Measurements from ENCODE around the gene SLC25A21. TPM values are rescaled to one million over a fixed set of nuclear protein-coding genes. Genes with fewer than 3 reads are reported as not detected.

The SLC25A21 gene
- total RNA-seq, 1 donor from 2014 or later: 0.91 TPM

- TF ChIP-seq, protein P1, sequence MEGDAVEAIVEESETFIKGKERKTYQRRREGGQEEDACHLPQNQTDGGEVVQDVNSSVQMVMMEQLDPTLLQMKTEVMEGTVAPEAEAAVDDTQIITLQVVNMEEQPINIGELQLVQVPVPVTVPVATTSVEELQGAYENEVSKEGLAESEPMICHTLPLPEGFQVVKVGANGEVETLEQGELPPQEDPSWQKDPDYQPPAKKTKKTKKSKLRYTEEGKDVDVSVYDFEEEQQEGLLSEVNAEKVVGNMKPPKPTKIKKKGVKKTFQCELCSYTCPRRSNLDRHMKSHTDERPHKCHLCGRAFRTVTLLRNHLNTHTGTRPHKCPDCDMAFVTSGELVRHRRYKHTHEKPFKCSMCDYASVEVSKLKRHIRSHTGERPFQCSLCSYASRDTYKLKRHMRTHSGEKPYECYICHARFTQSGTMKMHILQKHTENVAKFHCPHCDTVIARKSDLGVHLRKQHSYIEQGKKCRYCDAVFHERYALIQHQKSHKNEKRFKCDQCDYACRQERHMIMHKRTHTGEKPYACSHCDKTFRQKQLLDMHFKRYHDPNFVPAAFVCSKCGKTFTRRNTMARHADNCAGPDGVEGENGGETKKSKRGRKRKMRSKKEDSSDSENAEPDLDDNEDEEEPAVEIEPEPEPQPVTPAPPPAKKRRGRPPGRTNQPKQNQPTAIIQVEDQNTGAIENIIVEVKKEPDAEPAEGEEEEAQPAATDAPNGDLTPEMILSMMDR (IDR thresholded peaks at IDR 0.05; ENCODE audit: partially characterized antibody, unreplicated experiment): no peak
- Mint-ChIP-seq H3K27ac (ENCODE audit: unreplicated experiment) (no peak overlapping the region), H3K4me1 (ENCODE audit: low read depth, unreplicated experiment) (no peaks in the 10 kb centered on the region), H3K9me3 (ENCODE audit: unreplicated experiment) (peaks cover 2% of the 10 kb centered on the region), H3K36me3 (ENCODE audit: unreplicated experiment) (peaks cover 5% of the 10 kb centered on the region), H3K4me3 (ENCODE audit: unreplicated experiment) (no peak overlapping the region), H3K27me3 (ENCODE audit: unreplicated experiment) (no peaks in the 10 kb centered on the region)
- DNase-seq: no peak
These were observed 420.5 kb downstream of the SLC25A21 start for GRCh38 chr14:36751920-36752319.

- Mint-ChIP-seq H3K4me1 (ENCODE audit: low read depth, unreplicated experiment) (no peaks in the 10 kb centered on the region), H3K36me3 (ENCODE audit: unreplicated experiment) (peaks cover 5% of the 10 kb centered on the region), H3K27me3 (ENCODE audit: unreplicated experiment) (no peaks in the 10 kb centered on the region), H3K27ac (ENCODE audit: unreplicated experiment) (no peak overlapping the region), H3K9me3 (ENCODE audit: unreplicated experiment) (no peaks in the 10 kb centered on the region), H3K4me3 (ENCODE audit: unreplicated experiment) (no peak overlapping the region)
- TF ChIP-seq, protein P1 (IDR thresholded peaks at IDR 0.05; ENCODE audit: partially characterized antibody, unreplicated experiment): no peak
- DNase-seq: no peak
These were observed 421.3 kb downstream of the SLC25A21 start for GRCh38 chr14:36751106-36751505.

GRCh38 chr14:36750244-36750643 is 422.2 kb downstream of the SLC25A21 start:
- H3K4me1 Mint-ChIP-seq (ENCODE audit: low read depth, unreplicated experiment): no peaks in the 10 kb centered on the region
- no peak overlapping the region for H3K27ac Mint-ChIP-seq (ENCODE audit: unreplicated experiment)
- no peaks in the 10 kb centered on the region for H3K9me3 Mint-ChIP-seq (ENCODE audit: unreplicated experiment)
- no peak for DNase-seq
- H3K4me3 Mint-ChIP-seq (ENCODE audit: unreplicated experiment): no peak overlapping the region
- TF ChIP-seq, protein P1 (IDR thresholded peaks at IDR 0.05; ENCODE audit: partially characterized antibody, unreplicated experiment): no peak
- H3K36me3 Mint-ChIP-seq (ENCODE audit: unreplicated experiment): peaks cover 5% of the 10 kb centered on the region
- no peaks in the 10 kb centered on the region for H3K27me3 Mint-ChIP-seq (ENCODE audit: unreplicated experiment)

DNA sequence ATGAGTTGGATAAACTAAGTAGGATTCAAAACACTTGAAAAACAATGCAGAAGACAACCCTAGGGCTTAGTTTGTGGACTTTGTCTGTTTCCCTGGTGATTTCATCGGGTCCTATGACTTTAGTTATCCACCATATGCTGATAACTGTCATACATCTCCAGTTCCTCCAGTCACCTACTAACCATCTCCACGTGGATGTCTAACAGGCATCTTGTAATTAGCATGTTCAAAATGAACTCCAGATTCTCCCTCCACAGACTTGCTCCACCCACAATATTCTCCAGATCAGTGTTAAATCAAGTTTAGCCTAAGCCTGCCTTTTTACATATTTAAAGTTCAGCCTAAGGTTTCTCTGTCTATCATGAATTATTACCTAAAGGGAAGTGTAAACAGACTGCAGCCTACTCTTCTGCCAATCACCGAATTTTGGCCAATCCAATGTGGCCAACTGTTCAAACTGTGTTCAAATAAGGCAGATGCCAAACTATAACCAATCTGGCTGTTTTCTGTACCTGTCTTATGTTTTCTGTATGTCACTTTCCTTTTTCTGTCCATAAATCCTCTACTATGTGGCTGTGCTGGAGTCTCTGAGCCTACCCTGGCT is 423.7 kb downstream of the SLC25A21 start:
- no peak for DNase-seq
- Mint-ChIP-seq H3K27me3 (ENCODE audit: unreplicated experiment) (no peaks in the 10 kb centered on the region), H3K27ac (ENCODE audit: unreplicated experiment) (no peak overlapping the region), H3K4me3 (ENCODE audit: unreplicated experiment) (no peak overlapping the region), H3K9me3 (ENCODE audit: unreplicated experiment) (no peaks in the 10 kb centered on the region), H3K36me3 (ENCODE audit: unreplicated experiment) (peaks cover 2% of the 10 kb centered on the region), H3K4me1 (ENCODE audit: low read depth, unreplicated experiment) (no peaks in the 10 kb centered on the region)
- TF ChIP-seq, protein P1 (IDR thresholded peaks at IDR 0.05; ENCODE audit: partially characterized antibody, unreplicated experiment): no peak

- H3K4me1 Mint-ChIP-seq (ENCODE audit: low read depth, unreplicated experiment): no peaks in the 10 kb centered on the region
- no peak overlapping the region for H3K4me3 Mint-ChIP-seq (ENCODE audit: unreplicated experiment)
- H3K27me3 Mint-ChIP-seq (ENCODE audit: unreplicated experiment): no peaks in the 10 kb centered on the region
- TF ChIP-seq, protein P1 (IDR thresholded peaks at IDR 0.05; ENCODE audit: partially characterized antibody, unreplicated experiment): peak; percentile 81
- H3K27ac Mint-ChIP-seq (ENCODE audit: unreplicated experiment): no peak overlapping the region
- no peaks in the 10 kb centered on the region for H3K36me3 Mint-ChIP-seq (ENCODE audit: unreplicated experiment)
- H3K9me3 Mint-ChIP-seq (ENCODE audit: unreplicated experiment): no peaks in the 10 kb centered on the region
- DNase-seq: no peak
These were observed 424.8 kb downstream of the SLC25A21 start for GRCh38 chr14:36747411-36748184.
